OCI-LY1 (cell line): Measurements from ENCODE around the gene IGSF11.

Experiments
- CTCF ChIP-seq: fragments of 200-600 bp; sonication (generic), shearing (Covaris generic); IDR thresholded peaks from 2 replicates; pipeline ENCODE4 v1.5.1; 2017; ENCODE audit warnings: mild to moderate bottlenecking, antibody characterized with exemption, low read length, moderate library complexity, mixed read lengths
- EZH2 ChIP-seq: fragments of 200-600 bp; sonication (generic), shearing (Covaris generic); IDR thresholded peaks from 2 replicates; pipeline ENCODE4 v1.8.0; 2017; ENCODE audit warnings: borderline replicate concordance, mixed run types, mild to moderate bottlenecking, antibody characterized with exemption, low read length, moderate library complexity, mixed read lengths

- TF ChIP-seq CTCF (no peak), EZH2 (no peak)
Observed at GRCh38 chr3:118909763-118910162, 124.9 kb downstream of the IGSF11 start.
